Vagina (tissue), 2 donors: ENCODE results near the gene GANAB. TPM values are rescaled to one million over a fixed set of nuclear protein-coding genes. Genes with fewer than 3 reads are reported as not detected.

Source experiments
- DNase-seq, 2 donors: peaks; one replicate each; pipeline ENCODE4 v3.0.0-alpha.2; 2017; ENCODE audit errors: extremely low spot score in 2 of 2
- H3K27ac ChIP-seq: fragments of 200-600 bp; sonication (generic); one replicate; pipeline ENCODE4 v1.5.1; 2019
- H3K27me3 ChIP-seq: fragments of 200-600 bp; sonication (generic); one replicate; pipeline ENCODE4 v1.5.1; 2019
- H3K36me3 ChIP-seq, 2 donors: fragments of 200-600 bp; sonication (generic); one replicate each; pipeline ENCODE4 v1.5.1; 2017 to 2019
- H3K4me1 ChIP-seq: fragments of 200-600 bp; sonication (generic); one replicate; pipeline ENCODE4 v1.5.1; 2019
- H3K4me3 ChIP-seq, 2 donors: fragments of 200-600 bp; sonication (generic); 1 replicate in 1 of 2; 2 replicates in 1 of 2; pipeline ENCODE4 v1.5.1; 2016 to 2019
- H3K9me3 ChIP-seq: fragments of 200-600 bp; sonication (generic); one replicate; pipeline ENCODE4 v1.5.1; 2019
- CTCF ChIP-seq, 3 experiments: fragments of 450-650 bp in 2 of 3; fragments of 200-600 bp in 1 of 3; sonication (generic) in 1 of 3; IDR thresholded peaks; one replicate each; pipeline ENCODE4 v1.5.1; 2017 to 2019; ENCODE audit warnings: antibody characterized with exemption in 3 of 3, mild to moderate bottlenecking in 2 of 3, moderate library complexity in 2 of 3
- POLR2A ChIP-seq, 2 donors: fragments of 450-650 bp; IDR thresholded peaks; one replicate each; pipeline ENCODE4 v1.6.1; 2017; ENCODE audit warnings: antibody characterized with exemption in 2 of 2, mild to moderate bottlenecking in 2 of 2, moderate library complexity in 2 of 2
- POLR2AphosphoS5 ChIP-seq, 2 donors: sonication (generic); formaldehyde crosslinking; IDR thresholded peaks; one replicate each; pipeline ENCODE4 v1.9.0; 2017; ENCODE audit warnings: antibody characterized with exemption in 2 of 2, mild to moderate bottlenecking in 2 of 2, low read depth in 1 of 2; ENCODE audit not compliant: insufficient read depth in 1 of 2
- intact Hi-C: fragments of 100-400 bp; cut with DNase I; formaldehyde crosslinking; loops from one replicate; pipeline ENCODE4 v1.15.1; 2023
- total RNA-seq: library from RNA; depleted of rRNA; stranded (reverse); fragments of >200 nt; gene quantifications from one replicate; pipeline ENCODE4 v1.2.3, GENCODE V29; 2016

The GANAB gene
- total RNA-seq, 1 donor from 2014 or later, result 129 TPM

GRCh38 chr11:62671608-62672389, 25.4 kb upstream of the GANAB start, which contains the start of the genes LBHD1 and UQCC3:
TSS of gene LBHD1 (minus strand) at chr11:62672267. CDS start at chr11:62670031, 2,236 bp downstream.
TSS of gene UQCC3 (plus strand) at chr11:62671673. CDS start at chr11:62671746, 73 bp downstream.
- Histone ChIP-seq H3K36me3 (peaks cover 0 to 22% of the 10 kb centered on the region in 2 donors), H3K27ac (peak within 1 kb of the TSS; percentile 87), H3K4me1 (peaks cover 59% of the 10 kb centered on the region), H3K9me3 (no peaks in the 10 kb centered on the region), H3K4me3 (peak within 1 kb of the TSS; percentile 62 to 66), H3K27me3 (no peaks in the 10 kb centered on the region)
- no peak for DNase-seq
- peak; percentile 84 to 85 for TF ChIP-seq POLR2AphosphoS5 (IDR thresholded peaks at IDR 0.05; ENCODE audit: insufficient read depth in 1 of 2, low read depth in 1 of 2)
- no peak for TF ChIP-seq CTCF (IDR thresholded peaks at IDR 0.05)
- TF ChIP-seq POLR2A (IDR thresholded peaks at IDR 0.05), result peak in 1 of 2 donors; percentile 29
- intact Hi-C loops, result no loop called here

- Histone ChIP-seq H3K36me3 (peaks cover 0 to 16% of the 10 kb centered on the region in 2 donors), H3K27ac (peak overlapping the region; percentile 87), H3K27me3 (no peaks in the 10 kb centered on the region), H3K9me3 (no peaks in the 10 kb centered on the region), H3K4me3 (peak overlapping the region; percentile 62 to 66), H3K4me1 (peaks cover 65% of the 10 kb centered on the region)
- TF ChIP-seq POLR2AphosphoS5 (IDR thresholded peaks at IDR 0.05; ENCODE audit: insufficient read depth in 1 of 2, low read depth in 1 of 2), result no peak
- no peak for TF ChIP-seq CTCF (IDR thresholded peaks at IDR 0.05)
- TF ChIP-seq POLR2A (IDR thresholded peaks at IDR 0.05), result no peak
- no peak for DNase-seq
- intact Hi-C loops, result no loop called here
Observed at GRCh38 chr11:62671236-62671607, 24.8 kb upstream of the GANAB start.

- no peak overlapping the region for H3K27ac ChIP-seq
- H3K9me3 ChIP-seq, result no peaks in the 10 kb centered on the region
- no peak for DNase-seq
- H3K4me3 ChIP-seq, result no peak overlapping the region
- H3K4me1 ChIP-seq, result peaks cover 64% of the 10 kb centered on the region
- intact Hi-C loops, result no loop called here
- TF ChIP-seq POLR2A (IDR thresholded peaks at IDR 0.05) (no peak), CTCF (IDR thresholded peaks at IDR 0.05) (no peak), POLR2AphosphoS5 (IDR thresholded peaks at IDR 0.05; ENCODE audit: insufficient read depth in 1 of 2, low read depth in 1 of 2) (no peak)
- no peaks in the 10 kb centered on the region for H3K27me3 ChIP-seq
- peaks cover 0 to 5% of the 10 kb centered on the region in 2 donors for H3K36me3 ChIP-seq
Observed at GRCh38 chr11:62669420-62670161, 23.2 kb upstream of the GANAB start.

GRCh38 chr11:62667460-62667859, 21.0 kb upstream of the GANAB start:
- TF ChIP-seq CTCF (IDR thresholded peaks at IDR 0.05) (no peak), POLR2A (IDR thresholded peaks at IDR 0.05) (no peak), POLR2AphosphoS5 (IDR thresholded peaks at IDR 0.05; ENCODE audit: insufficient read depth in 1 of 2, low read depth in 1 of 2) (no peak)
- peaks cover 53% of the 10 kb centered on the region for H3K4me1 ChIP-seq
- no peak overlapping the region for H3K4me3 ChIP-seq
- no peak for DNase-seq
- peaks cover 0 to 8% of the 10 kb centered on the region in 2 donors for H3K36me3 ChIP-seq
- peak overlapping the region; percentile 80 for H3K27ac ChIP-seq
- H3K9me3 ChIP-seq, result no peaks in the 10 kb centered on the region
- no peaks in the 10 kb centered on the region for H3K27me3 ChIP-seq
- intact Hi-C loops, result no loop called here
